Upper lobe of left lung (tissue), 6 donors: Measurements from ENCODE around the gene DMAP1. TPM values are rescaled to one million over a fixed set of nuclear protein-coding genes. Genes with fewer than 3 reads are reported as not detected.

Source experiments
- ATAC-seq, 2 donors: fragments of 200-7000 bp; cut with Tn5 transposase; one replicate each; pipeline ENCODE4 v1.9.1; 2022; ENCODE audit warnings: mild to moderate bottlenecking in 2 of 2, moderate library complexity in 2 of 2; ENCODE audit not compliant: low FRiP score in 2 of 2
- DNase-seq, 2 donors: peaks; one replicate each; pipeline ENCODE4 v3.0.0-alpha.2; 2019 to 2020
- H3K27ac ChIP-seq, 4 donors: fragments of 200-600 bp; sonication (generic); one replicate each; pipeline ENCODE4 v1.5.1; 2016 to 2019
- H3K27me3 ChIP-seq, 4 donors: fragments of 200-600 bp; sonication (generic); one replicate each; pipeline ENCODE4 v1.5.1; 2017 to 2019
- H3K36me3 ChIP-seq, 4 donors: fragments of 200-600 bp; sonication (generic); one replicate each; pipeline ENCODE4 v1.5.1; 2016 to 2019
- H3K4me1 ChIP-seq, 4 donors: fragments of 200-600 bp; sonication (generic); one replicate each; pipeline ENCODE4 v1.5.1; 2018 to 2019
- H3K4me3 ChIP-seq, 4 donors: fragments of 200-600 bp; sonication (generic); one replicate each; pipeline ENCODE4 v1.5.1; 2017 to 2019; ENCODE audit warnings: mild to moderate bottlenecking in 2 of 4, moderate library complexity in 1 of 4
- H3K9me3 ChIP-seq, 4 donors: fragments of 200-600 bp; sonication (generic); one replicate each; pipeline ENCODE4 v1.5.1; 2018 to 2019
- CTCF ChIP-seq, 6 experiments: fragments of 450-650 bp in 4 of 6; fragments of 200-600 bp in 2 of 6; sonication (generic) in 2 of 6; IDR thresholded peaks; one replicate each; pipeline ENCODE4 v1.5.1; 2016 to 2019; ENCODE audit warnings: antibody characterized with exemption in 6 of 6
- EP300 ChIP-seq, 4 donors: sonication (generic); formaldehyde crosslinking; IDR thresholded peaks; one replicate each; pipeline ENCODE4 v1.5.1; 2017; ENCODE audit warnings: antibody characterized with exemption in 4 of 4, control low read depth in 2 of 4
- POLR2A ChIP-seq, 4 donors: fragments of 450-650 bp; IDR thresholded peaks; one replicate each; pipeline ENCODE4 v1.5.1; 2016 to 2017; ENCODE audit warnings: antibody characterized with exemption in 4 of 4, mild to moderate bottlenecking in 2 of 4
- POLR2AphosphoS5 ChIP-seq, 2 donors: sonication (generic); formaldehyde crosslinking; IDR thresholded peaks; one replicate each; pipeline ENCODE4 v1.5.1; 2017; ENCODE audit warnings: antibody characterized with exemption in 2 of 2
- WGBS, 2 donors: methylation state at CpG; one replicate each; pipeline ENCODE4 v1.1.5; 2017 to 2018; 5-methylcytosine and 5-hydroxymethylcytosine counted together
- total RNA-seq, 6 donors: library from RNA; depleted of rRNA in 4 of 6; stranded (reverse); fragments of >200 nt in 4 of 6; gene quantifications; one replicate each; pipeline versions ENCODE4 v1.1.0 to v1.2.1, GENCODE V29; 2016 to 2021
- donor health status: DM: no; HTN: no; CAD: no; lungs with moderate emphysema.
- donor health status: DM: no; HTN: yes; CAD: no; lungs with severe emphysema.

The DMAP1 gene
- total RNA-seq, 6 donors from 2014 or later: 32.1 to 236 (median 39.7) TPM

GRCh38 chr1:44230796-44231195, 17.5 kb downstream of the DMAP1 start:
- no peak for DNase-seq
- H3K36me3 ChIP-seq: peaks cover 0 to 7% (median 0%) of the 10 kb centered on the region in 4 donors
- H3K27me3 ChIP-seq: no peaks in the 10 kb centered on the region
- no peak for ATAC-seq
- TF ChIP-seq POLR2AphosphoS5 (IDR thresholded peaks at IDR 0.05) (no peak), EP300 (IDR thresholded peaks at IDR 0.05) (no peak), POLR2A (IDR thresholded peaks at IDR 0.05) (no peak), CTCF (IDR thresholded peaks at IDR 0.05) (no peak)
- 97 to 98% methylated on average over 3 of the region's 3 CpGs for WGBS, 2 donors
- no peak overlapping the region for H3K4me3 ChIP-seq
- H3K9me3 ChIP-seq: no peaks in the 10 kb centered on the region
- H3K27ac ChIP-seq: no peak overlapping the region
- H3K4me1 ChIP-seq: peaks cover 0 to 7% (median 3%) of the 10 kb centered on the region in 4 donors

GRCh38 chr1:44233593-44233992, 20.3 kb downstream of the DMAP1 start:
- 95 to 96% methylated on average over 1 of the region's 1 CpG for WGBS, 2 donors
- H3K4me3 ChIP-seq: no peak overlapping the region

GRCh38 chr1:44235808-44236207, 22.5 kb downstream of the DMAP1 start:
- TF ChIP-seq EP300 (IDR thresholded peaks at IDR 0.05) (no peak), POLR2AphosphoS5 (IDR thresholded peaks at IDR 0.05) (no peak), CTCF (IDR thresholded peaks at IDR 0.05) (no peak), POLR2A (IDR thresholded peaks at IDR 0.05) (no peak)
- Histone ChIP-seq H3K36me3 (peaks cover 0 to 14% (median under 1%) of the 10 kb centered on the region in 4 donors), H3K27ac (no peak overlapping the region), H3K4me3 (no peak overlapping the region), H3K9me3 (no peaks in the 10 kb centered on the region), H3K27me3 (no peaks in the 10 kb centered on the region), H3K4me1 (peaks cover 8 to 16% (median 9%) of the 10 kb centered on the region in 4 donors)
- ATAC-seq: no peak
- DNase-seq: no peak
- WGBS, 2 donors: 98 to 100% methylated on average over 5 of the region's 5 CpGs

More at GRCh38 chr1:44233593-44233992, 20.3 kb downstream of the DMAP1 start:
- peaks cover 0 to 10% (median 0%) of the 10 kb centered on the region in 4 donors for H3K36me3 ChIP-seq
- H3K9me3 ChIP-seq: no peaks in the 10 kb centered on the region
- no peak for DNase-seq
- H3K27ac ChIP-seq: no peak overlapping the region
- ATAC-seq: no peak
- H3K27me3 ChIP-seq: no peaks in the 10 kb centered on the region
- H3K4me1 ChIP-seq: no peaks in the 10 kb centered on the region
- TF ChIP-seq CTCF (IDR thresholded peaks at IDR 0.05) (no peak), EP300 (IDR thresholded peaks at IDR 0.05) (no peak), POLR2A (IDR thresholded peaks at IDR 0.05) (no peak), POLR2AphosphoS5 (IDR thresholded peaks at IDR 0.05) (no peak)

- H3K9me3 ChIP-seq: no peaks in the 10 kb centered on the region
- no peak for ATAC-seq
- no peak for DNase-seq
- 96 to 98% methylated on average over 8 of the region's 8 CpGs for WGBS, 2 donors
- H3K4me1 ChIP-seq: peaks cover 8 to 18% (median 10%) of the 10 kb centered on the region in 4 donors
- H3K36me3 ChIP-seq: peaks cover 0 to 8% (median 3%) of the 10 kb centered on the region in 4 donors
- TF ChIP-seq POLR2A (IDR thresholded peaks at IDR 0.05): no peak
- TF ChIP-seq POLR2AphosphoS5 (IDR thresholded peaks at IDR 0.05): no peak
- no peak for TF ChIP-seq CTCF (IDR thresholded peaks at IDR 0.05)
- TF ChIP-seq EP300 (IDR thresholded peaks at IDR 0.05): no peak
- H3K27me3 ChIP-seq: no peaks in the 10 kb centered on the region
- H3K27ac ChIP-seq: no peak overlapping the region
- no peak overlapping the region for H3K4me3 ChIP-seq
Measured at GRCh38 chr1:44236490-44237272, 23.4 kb downstream of the DMAP1 start.
